Upper lobe of right lung (tissue), 1 donor: ENCODE results near the gene CDH13. TPM values are rescaled to one million over a fixed set of nuclear protein-coding genes. Genes with fewer than 3 reads are reported as not detected.

ENCODE experiments used
- ATAC-seq: fragments of 200-7000 bp; cut with Tn5 transposase; one replicate; pipeline ENCODE4 v1.9.1; 2020; ENCODE audit warnings: mild to moderate bottlenecking, moderate library complexity
- DNase-seq: peaks from one replicate; pipeline ENCODE4 v3.0.0-alpha.2; 2020
- H3K27ac ChIP-seq: fragments of 200-600 bp; one replicate; pipeline ENCODE4 v1.8.0; 2022
- H3K27me3 ChIP-seq: fragments of 200-600 bp; one replicate; pipeline ENCODE4 v1.8.0; 2022; ENCODE audit warnings: mild to moderate bottlenecking
- H3K36me3 ChIP-seq: fragments of 200-600 bp; one replicate; pipeline ENCODE4 v1.8.0; 2022
- H3K4me1 ChIP-seq: fragments of 200-600 bp; one replicate; pipeline ENCODE4 v1.8.0; 2022
- H3K4me3 ChIP-seq: fragments of 200-600 bp; one replicate; pipeline ENCODE4 v1.8.0; 2022; ENCODE audit warnings: mild to moderate bottlenecking
- H3K9me3 ChIP-seq: fragments of 200-600 bp; one replicate; pipeline ENCODE4 v1.8.0; 2022
- intact Hi-C: fragments of 100-400 bp; cut with DNase I; formaldehyde crosslinking; loops from one replicate; pipeline ENCODE4 v1.11.0; 2022
- total RNA-seq: library from RNA; stranded (reverse); fragmentation: NEBNext Ultra II Directional; extraction: Animal tissue kit (Norgen Biotek cat#: 25700); gene quantifications from one replicate; pipeline ENCODE4 v1.2.1, GENCODE V29; 2021
- TF ChIP-seq, protein P1 (sequence below): fragments of 200-600 bp; IDR thresholded peaks from one replicate; pipeline ENCODE4 v1.8.0; 2022; ENCODE audit warnings: antibody characterized with exemption
- donor health status: DM: no; HTN: yes; CAD: no; lungs with severe emphysema.

Gene CDH13
- total RNA-seq, 1 donor from 2014 or later = 27.2 TPM

DNA sequence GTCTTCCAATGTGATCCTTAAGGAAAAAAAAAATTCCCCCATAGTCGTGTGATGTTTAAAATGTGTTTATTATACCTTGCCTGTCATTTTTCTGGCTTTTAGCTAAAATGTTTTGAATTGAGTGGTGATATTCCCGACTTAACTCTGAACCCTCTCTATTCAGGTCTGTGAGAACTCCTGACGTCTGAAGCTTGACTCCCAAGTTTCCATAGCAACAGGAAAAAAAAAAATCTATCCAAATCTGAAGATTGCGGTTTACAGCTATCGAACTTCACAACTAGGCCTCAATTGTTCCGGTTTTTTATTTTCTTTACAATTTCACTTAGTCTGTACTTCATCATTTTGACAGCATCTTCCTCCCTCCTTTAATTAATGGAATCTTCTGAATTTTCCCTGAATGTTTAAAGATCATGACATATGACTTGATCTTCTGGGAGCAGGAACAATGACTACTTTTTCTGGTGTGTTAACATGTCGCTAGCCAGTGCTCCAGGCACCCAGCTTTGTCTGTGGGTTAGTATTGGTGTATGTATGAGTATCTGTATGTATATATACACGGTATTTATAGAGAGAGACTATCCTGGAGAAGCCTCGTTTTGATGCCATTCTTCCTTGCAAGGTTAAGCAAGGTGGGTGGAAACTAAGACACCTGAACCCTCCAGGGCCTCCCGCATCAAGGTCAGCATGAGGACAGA, 1168.2 kb downstream of the CDH13 start:
- intact Hi-C loops = no loop called here
- ATAC-seq (no peak), DNase-seq (no peak)
- Histone ChIP-seq H3K27me3 (no peaks in the 10 kb centered on the region), H3K36me3 (no peaks in the 10 kb centered on the region), H3K27ac (no peak overlapping the region), H3K9me3 (no peaks in the 10 kb centered on the region), H3K4me1 (no peaks in the 10 kb centered on the region), H3K4me3 (no peak overlapping the region)
- TF ChIP-seq, protein P1, sequence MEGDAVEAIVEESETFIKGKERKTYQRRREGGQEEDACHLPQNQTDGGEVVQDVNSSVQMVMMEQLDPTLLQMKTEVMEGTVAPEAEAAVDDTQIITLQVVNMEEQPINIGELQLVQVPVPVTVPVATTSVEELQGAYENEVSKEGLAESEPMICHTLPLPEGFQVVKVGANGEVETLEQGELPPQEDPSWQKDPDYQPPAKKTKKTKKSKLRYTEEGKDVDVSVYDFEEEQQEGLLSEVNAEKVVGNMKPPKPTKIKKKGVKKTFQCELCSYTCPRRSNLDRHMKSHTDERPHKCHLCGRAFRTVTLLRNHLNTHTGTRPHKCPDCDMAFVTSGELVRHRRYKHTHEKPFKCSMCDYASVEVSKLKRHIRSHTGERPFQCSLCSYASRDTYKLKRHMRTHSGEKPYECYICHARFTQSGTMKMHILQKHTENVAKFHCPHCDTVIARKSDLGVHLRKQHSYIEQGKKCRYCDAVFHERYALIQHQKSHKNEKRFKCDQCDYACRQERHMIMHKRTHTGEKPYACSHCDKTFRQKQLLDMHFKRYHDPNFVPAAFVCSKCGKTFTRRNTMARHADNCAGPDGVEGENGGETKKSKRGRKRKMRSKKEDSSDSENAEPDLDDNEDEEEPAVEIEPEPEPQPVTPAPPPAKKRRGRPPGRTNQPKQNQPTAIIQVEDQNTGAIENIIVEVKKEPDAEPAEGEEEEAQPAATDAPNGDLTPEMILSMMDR = no peak

- Histone ChIP-seq H3K27ac (no peak overlapping the region), H3K36me3 (no peaks in the 10 kb centered on the region), H3K9me3 (no peaks in the 10 kb centered on the region), H3K4me3 (no peak overlapping the region), H3K27me3 (no peaks in the 10 kb centered on the region), H3K4me1 (no peaks in the 10 kb centered on the region)
- TF ChIP-seq, protein P1 = no peak
- DNase-seq (no peak), ATAC-seq (no peak)
- intact Hi-C loops = no loop called here
Measured at GRCh38 chr16:83797013-83797412, 1170.2 kb downstream of the CDH13 start.

DNA sequence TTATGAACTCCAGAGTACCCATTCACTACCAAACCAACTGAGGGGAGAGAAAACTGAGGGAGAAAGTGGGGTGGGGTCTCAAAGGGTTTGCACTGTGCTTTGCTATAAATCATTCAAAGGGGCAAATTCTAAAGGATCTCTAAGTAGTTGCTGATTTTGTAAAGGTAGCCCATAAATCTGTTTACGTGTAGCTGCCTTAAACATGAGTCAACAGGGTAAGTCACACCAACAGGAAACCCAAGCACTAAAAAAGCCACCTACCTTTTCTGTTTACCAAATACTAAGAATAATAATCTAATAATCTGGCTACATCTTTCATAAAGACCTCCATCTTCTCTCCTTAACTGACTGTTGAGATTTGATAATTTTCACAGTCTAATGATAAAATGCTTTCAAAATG, 1172.6 kb downstream of the CDH13 start:
- Histone ChIP-seq H3K36me3 (no peaks in the 10 kb centered on the region), H3K9me3 (no peaks in the 10 kb centered on the region), H3K27ac (no peak overlapping the region), H3K27me3 (no peaks in the 10 kb centered on the region), H3K4me3 (no peak overlapping the region), H3K4me1 (no peaks in the 10 kb centered on the region)
- DNase-seq (no peak), ATAC-seq (no peak)
- intact Hi-C loops = no loop called here
- TF ChIP-seq, protein P1 = no peak

- Histone ChIP-seq H3K27me3 (no peaks in the 10 kb centered on the region), H3K36me3 (no peaks in the 10 kb centered on the region), H3K9me3 (no peaks in the 10 kb centered on the region), H3K27ac (no peak overlapping the region), H3K4me1 (peaks cover 4% of the 10 kb centered on the region), H3K4me3 (peak overlapping the region; percentile 9)
- TF ChIP-seq, protein P1 = no peak
- DNase-seq (no peak), ATAC-seq (no peak)
- intact Hi-C loops = no loop called here
Measured at GRCh38 chr16:83802135-83802534, 1175.4 kb downstream of the CDH13 start.

GRCh38 chr16:83802554-83803205, 1175.9 kb downstream of the CDH13 start:
- intact Hi-C loops = no loop called here
- Histone ChIP-seq H3K4me3 (peak overlapping the region; percentile 9), H3K27ac (no peak overlapping the region)

More at GRCh38 chr16:83802554-83803205, 1175.9 kb downstream of the CDH13 start:
- DNase-seq (no peak), ATAC-seq (no peak)
- no peaks in the 10 kb centered on the region for H3K36me3 ChIP-seq
- no peaks in the 10 kb centered on the region for H3K27me3 ChIP-seq
- peaks cover 4% of the 10 kb centered on the region for H3K4me1 ChIP-seq
- TF ChIP-seq, protein P1 = no peak
- H3K9me3 ChIP-seq = no peaks in the 10 kb centered on the region
